Stimulated activated naive CD8-positive, alpha-beta T cell treated with anti-CD3 and anti-CD28 coated beads, Interleukin-15, Interleukin-2, amounts not matched to agents 100 U/mL and 50 U/mL, for 24 hours (primary cell): ENCODE data around the gene CRYGC.
A peak's percentile ranks its signal among the peaks of the same experiment; 100 is the strongest.
"Not testable (repeated sequence)": the region's sequence is repeated elsewhere in the genome, so short reads cannot be mapped to it uniquely, and the experiment has no call there.

Source experiments
- ATAC-seq: fragments of 150-1000 bp; cut with Tn5 transposase; one replicate; pipeline ENCODE4 v1.10.0; 2021
- DNase-seq: peaks from one replicate; pipeline ENCODE4 v3.0.0; 2021

Gene CRYGC

GRCh38 chr2:208136716-208137094 lies 7.1 kb upstream of the CRYGC start:
- no peak for DNase-seq
- ATAC-seq = no peak

GRCh38 chr2:208135794-208136715 lies 6.4 kb upstream of the CRYGC start:
- DNase-seq = no peak

GRCh38 chr2:208134928-208135586 lies 5.4 kb upstream of the CRYGC start:
- DNase-seq (peak; percentile 20), ATAC-seq (peak; percentile 90)

More at GRCh38 chr2:208135794-208136715, 6.4 kb upstream of the CRYGC start:
- no peak for ATAC-seq

- no peak for ATAC-seq
- DNase-seq = no peak
These were observed 1.1 kb upstream of the CRYGC start for GRCh38 chr2:208130712-208131110.

GRCh38 chr2:208128136-208128535 lies 1.5 kb downstream of the CRYGC start:
- ATAC-seq = no peak
- no peak for DNase-seq

GRCh38 chr2:208127090-208127489 lies 2.5 kb downstream of the CRYGC start:
- no peak for ATAC-seq

GRCh38 chr2:208125251-208125650 lies 4.4 kb downstream of the CRYGC start:
- ATAC-seq = no peak

More at GRCh38 chr2:208127090-208127489, 2.5 kb downstream of the CRYGC start:
- DNase-seq = no peak

GRCh38 chr2:208124013-208124715 lies 5.5 kb downstream of the CRYGC start, which contains the start of gene CRYGD:
CRYGD (minus strand) TSS chr2:208124524; CDS start chr2:208124473, 51 bp downstream.
- peak; percentile 69 for ATAC-seq

More at GRCh38 chr2:208125251-208125650, 4.4 kb downstream of the CRYGC start:
- DNase-seq = no peak

GRCh38 chr2:208122248-208122647 lies 7.4 kb downstream of the CRYGC start:
- no peak for DNase-seq
- ATAC-seq = no peak

More at GRCh38 chr2:208124013-208124715, 5.5 kb downstream of the CRYGC start, which contains the start of gene CRYGD:
- DNase-seq = peak; percentile 33

- DNase-seq (no peak), ATAC-seq (no peak)
These were observed 10.7 kb downstream of the CRYGC start for GRCh38 chr2:208118918-208119317.

GRCh38 chr2:208117390-208117789 lies 12.2 kb downstream of the CRYGC start:
- DNase-seq, ATAC-seq: not testable (repeated sequence)

GRCh38 chr2:208112969-208113368 lies 16.7 kb downstream of the CRYGC start:
- DNase-seq (no peak), ATAC-seq (no peak)

GRCh38 chr2:208112273-208112745 lies 17.3 kb downstream of the CRYGC start:
- not testable (repeated sequence) for ATAC-seq

GRCh38 chr2:208103616-208104015 lies 26.0 kb downstream of the CRYGC start:
- DNase-seq (no peak), ATAC-seq (no peak)

More at GRCh38 chr2:208112273-208112745, 17.3 kb downstream of the CRYGC start:
- DNase-seq = not testable (repeated sequence)

- ATAC-seq = no peak
- no peak for DNase-seq
These were observed 27.7 kb downstream of the CRYGC start for GRCh38 chr2:208101716-208102631.

GRCh38 chr2:208099682-208100470 lies 29.8 kb downstream of the CRYGC start:
- ATAC-seq (no peak), DNase-seq (no peak)

- not testable (repeated sequence) for DNase-seq, ATAC-seq
These were observed 30.9 kb downstream of the CRYGC start for GRCh38 chr2:208098701-208099100.

GRCh38 chr2:208098267-208098666 lies 31.4 kb downstream of the CRYGC start:
- ATAC-seq (no peak), DNase-seq (no peak)

- DNase-seq = no peak
- no peak for ATAC-seq
These were observed 31.8 kb downstream of the CRYGC start for GRCh38 chr2:208097801-208098200.

- DNase-seq (no peak), ATAC-seq (no peak)
These were observed 32.3 kb downstream of the CRYGC start for GRCh38 chr2:208097313-208097712.
